Neuronal stem cell (in vitro differentiated cells): ENCODE measurements around the gene UBE2E1.

Experiments
- DNase-seq: peaks from one replicate; pipeline ENCODE4 v3.0.0-alpha.2; 2013; ENCODE audit warnings: low spot score
- H2AFZ ChIP-seq: one replicate; pipeline ENCODE4 v1.6.1; 2013; ENCODE audit warnings: mild to moderate bottlenecking, low read length, inconsistent platforms
- H2AK5ac ChIP-seq: 2 replicates; pipeline ENCODE4 v1.6.1; 2013; ENCODE audit warnings: low read depth, mild to moderate bottlenecking, inconsistent platforms, low read length, moderate library complexity, mixed read lengths
- H2BK120ac ChIP-seq: 2 replicates; pipeline ENCODE4 v1.6.1; 2013; ENCODE audit warnings: low read depth, mild to moderate bottlenecking, inconsistent platforms, low read length, moderate library complexity, mixed read lengths
- H2BK12ac ChIP-seq: one replicate; pipeline ENCODE4 v1.6.1; 2013; ENCODE audit warnings: low read length, inconsistent platforms
- H2BK15ac ChIP-seq: 2 replicates; pipeline ENCODE4 v1.6.1; 2013; ENCODE audit warnings: mild to moderate bottlenecking, low read length, inconsistent platforms, mixed read lengths
- H2BK5ac ChIP-seq: one replicate; pipeline ENCODE4 v1.6.1; 2013; ENCODE audit warnings: inconsistent platforms, mild to moderate bottlenecking, low read length, moderate library complexity
- H3K14ac ChIP-seq: one replicate; pipeline ENCODE4 v1.6.1; 2013; ENCODE audit warnings: low read length, inconsistent platforms
- H3K18ac ChIP-seq: 2 replicates; pipeline ENCODE4 v1.6.1; 2013; ENCODE audit warnings: low read length, inconsistent platforms
- H3K23ac ChIP-seq: 2 replicates; pipeline ENCODE4 v1.6.1; 2013; ENCODE audit warnings: low read depth, mild to moderate bottlenecking, mixed read lengths, low read length, inconsistent platforms; ENCODE audit not compliant: poor library complexity
- H3K27ac ChIP-seq: replicated peaks from 3 replicates; pipeline ENCODE4 v1.5.1; 2013; ENCODE audit warnings: low read length, inconsistent platforms
- H3K27me3 ChIP-seq, 3 experiments: 2 replicates each; pipeline ENCODE4 v1.6.1; 2013; ENCODE audit warnings: low read length in 3 of 3, mild to moderate bottlenecking in 2 of 3, inconsistent platforms in 1 of 3, low read depth in 1 of 3, mixed read lengths in 1 of 3, moderate library complexity in 1 of 3; ENCODE audit not compliant: control insufficient read depth in 3 of 3, insufficient read depth in 3 of 3
- H3K36me3 ChIP-seq, 2 donors: replicated peaks in 1 of 2; 2 replicates each; pipeline ENCODE4 v1.6.1; 2013; ENCODE audit warnings: low read length in 2 of 2; ENCODE audit not compliant: control insufficient read depth in 2 of 2, insufficient read depth in 2 of 2
- H3K4ac ChIP-seq: 2 replicates; pipeline ENCODE4 v1.6.1; 2013; ENCODE audit warnings: inconsistent platforms, mild to moderate bottlenecking, low read length, moderate library complexity
- H3K4me1 ChIP-seq, 2 donors: 1 replicate in 1 of 2; 2 replicates in 1 of 2; pipeline ENCODE4 v1.6.1; 2013; ENCODE audit warnings: low read length in 2 of 2, low read depth in 1 of 2; ENCODE audit not compliant: control insufficient read depth in 2 of 2, insufficient read depth in 1 of 2
- H3K4me2 ChIP-seq: one replicate; pipeline ENCODE4 v1.6.1; 2013; ENCODE audit warnings: mild to moderate bottlenecking, low read length, inconsistent platforms; ENCODE audit not compliant: insufficient read depth, poor library complexity, severe bottlenecking
- H3K4me3 ChIP-seq, 2 donors: 2 replicates each; pipeline ENCODE4 v1.5.1; 2013; ENCODE audit warnings: low read length in 2 of 2, mild to moderate bottlenecking in 2 of 2, inconsistent platforms in 1 of 2, moderate library complexity in 1 of 2
- H3K79me1 ChIP-seq: one replicate; pipeline ENCODE4 v1.6.1; 2013; ENCODE audit warnings: low read depth, mild to moderate bottlenecking, inconsistent platforms, low read length, moderate library complexity
- H3K9ac ChIP-seq: one replicate; pipeline ENCODE4 v1.6.1; 2013; ENCODE audit warnings: mild to moderate bottlenecking, low read depth, low read length, inconsistent platforms; ENCODE audit not compliant: poor library complexity
- H3K9me3 ChIP-seq, 2 donors: replicated peaks in 1 of 2; 2 replicates each; pipeline versions ENCODE3 to v1.6.1; 2013; ENCODE audit warnings: low read length in 2 of 2, mild to moderate bottlenecking in 2 of 2, inconsistent platforms in 1 of 2, low read depth in 1 of 2, mixed read lengths in 1 of 2, moderate library complexity in 1 of 2; ENCODE audit not compliant: control insufficient read depth in 2 of 2, insufficient read depth in 1 of 2
- H4K8ac ChIP-seq: one replicate; pipeline ENCODE4 v1.6.1; 2013; ENCODE audit warnings: low read depth, mild to moderate bottlenecking, inconsistent platforms, low read length, moderate library complexity
- H4K91ac ChIP-seq: one replicate; pipeline ENCODE4 v1.6.1; 2013; ENCODE audit warnings: low read length, low read depth, mild to moderate bottlenecking, inconsistent platforms; ENCODE audit not compliant: poor library complexity
- WGBS, 2 donors: extraction: QIAGEN DNeasy Blood & Tissue Kit; methylation state at CpG; one replicate each; pipeline ENCODE4 v1.1.7; 2013; ENCODE audit warnings: missing lambda C conversion rate in 2 of 2, mixed read lengths in 1 of 2; ENCODE audit not compliant: insufficient read length in 2 of 2, insufficient replicate concordance in 1 of 2; ENCODE audit errors: extremely low coverage in 2 of 2; 5-methylcytosine and 5-hydroxymethylcytosine counted together

UBE2E1 gene

DNA sequence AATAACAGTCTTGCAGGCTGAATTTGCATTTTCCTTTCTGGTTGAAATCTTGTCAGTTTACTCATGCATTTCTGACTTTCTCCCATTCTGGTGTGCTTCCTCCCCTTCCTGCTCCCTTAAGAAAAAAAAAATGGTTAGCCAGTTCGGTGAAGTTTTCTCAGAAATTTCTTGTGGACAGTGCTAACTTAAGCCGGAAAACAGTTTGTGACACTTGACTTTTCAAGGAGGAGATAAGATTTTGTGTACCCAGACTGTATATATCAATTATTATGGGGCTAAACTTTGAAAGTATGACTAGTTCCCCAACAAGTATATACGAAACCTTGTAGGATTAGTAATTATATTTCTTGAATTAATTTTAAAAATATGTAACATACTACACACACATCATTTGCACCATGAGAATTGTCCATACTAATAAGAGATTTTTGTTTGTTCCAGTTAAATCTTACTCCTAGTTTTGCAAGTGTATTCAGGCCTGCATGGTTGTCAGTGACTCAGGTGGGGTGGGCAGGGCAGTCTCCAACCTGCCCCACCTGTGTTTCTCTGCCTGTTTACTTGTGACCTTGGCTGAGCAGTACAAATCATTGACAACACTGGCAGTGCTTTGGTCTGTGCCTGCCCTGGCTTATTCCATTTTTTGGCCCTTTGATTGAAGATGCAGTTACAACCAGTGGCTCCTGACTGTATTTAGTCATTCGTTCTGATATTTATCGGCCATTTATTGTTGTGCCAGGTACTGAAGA, 19.1 kb downstream of the UBE2E1 start:
- Histone ChIP-seq H2BK5ac (no peak overlapping the region), H3K18ac (no peak overlapping the region), H3K9ac (no peak overlapping the region), H3K9me3 (no peaks in the 10 kb centered on the region), H3K36me3 (peaks cover 0 to 9% of the 10 kb centered on the region in 2 donors), H2BK12ac (no peak overlapping the region), H2BK120ac (no peak overlapping the region), H4K8ac (no peak overlapping the region), H2AK5ac (no peak overlapping the region), H3K4me1 (peaks cover 3 to 14% of the 10 kb centered on the region in 2 donors), H3K4me2 (no peak overlapping the region), H2BK15ac (no peak overlapping the region), H3K14ac (no peak overlapping the region), H3K4me3 (no peak overlapping the region), H3K4ac (no peak overlapping the region), H4K91ac (no peak overlapping the region), H2AFZ (no peak overlapping the region), H3K27me3 (no peaks in the 10 kb centered on the region), H3K27ac (no peak overlapping the region), H3K23ac (no peak overlapping the region), H3K79me1 (no peaks in the 10 kb centered on the region)
- DNase-seq, result no peak
- WGBS, 2 donors, result no CpG with 5 or more reads among the region's 5 CpGs

DNA sequence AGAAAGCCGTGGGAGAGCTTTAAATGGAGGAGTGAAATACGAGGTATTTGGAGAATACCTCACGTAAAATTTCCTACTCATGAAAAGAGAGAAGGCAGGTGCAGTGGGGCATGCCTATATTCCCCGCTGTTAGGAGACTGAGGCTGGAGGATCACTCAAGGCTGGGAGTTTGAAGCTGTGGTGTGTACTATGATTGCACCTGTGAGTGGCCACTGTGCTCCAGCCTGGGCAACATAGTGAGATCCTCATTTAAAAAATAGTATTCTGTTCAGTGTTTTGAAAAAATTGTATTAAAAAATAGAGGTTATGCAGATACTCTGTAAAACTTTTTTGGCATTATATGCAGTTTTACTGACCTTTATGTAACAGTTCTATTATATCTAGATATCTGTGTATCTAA, 20.0 kb downstream of the UBE2E1 start:
- no peak overlapping the region for H2AK5ac ChIP-seq
- H4K8ac ChIP-seq, result no peak overlapping the region
- no peak overlapping the region for H3K4me3 ChIP-seq
- no peak overlapping the region for H2BK15ac ChIP-seq
- no peaks in the 10 kb centered on the region for H3K79me1 ChIP-seq
- no peak for DNase-seq
- peaks cover 4 to 10% of the 10 kb centered on the region in 2 donors for H3K4me1 ChIP-seq
- H3K23ac ChIP-seq, result no peak overlapping the region
- no peak overlapping the region for H2BK5ac ChIP-seq
- no peak overlapping the region for H2BK120ac ChIP-seq
- no peaks in the 10 kb centered on the region for H3K9me3 ChIP-seq
- peaks cover 0 to 4% of the 10 kb centered on the region in 2 donors for H3K36me3 ChIP-seq
- H3K18ac ChIP-seq, result no peak overlapping the region
- H2AFZ ChIP-seq, result no peak overlapping the region
- H3K9ac ChIP-seq, result no peak overlapping the region
- no peak overlapping the region for H3K4me2 ChIP-seq
- H2BK12ac ChIP-seq, result no peak overlapping the region
- no peak overlapping the region for H3K4ac ChIP-seq
- 100% methylated on average over 1 of the region's 4 CpGs; no CpG with 5 or more reads in 1 of the 2 donors for WGBS, 2 donors
- no peak overlapping the region for H3K14ac ChIP-seq
- no peak overlapping the region for H4K91ac ChIP-seq
- no peaks in the 10 kb centered on the region for H3K27me3 ChIP-seq
- no peak overlapping the region for H3K27ac ChIP-seq

DNA sequence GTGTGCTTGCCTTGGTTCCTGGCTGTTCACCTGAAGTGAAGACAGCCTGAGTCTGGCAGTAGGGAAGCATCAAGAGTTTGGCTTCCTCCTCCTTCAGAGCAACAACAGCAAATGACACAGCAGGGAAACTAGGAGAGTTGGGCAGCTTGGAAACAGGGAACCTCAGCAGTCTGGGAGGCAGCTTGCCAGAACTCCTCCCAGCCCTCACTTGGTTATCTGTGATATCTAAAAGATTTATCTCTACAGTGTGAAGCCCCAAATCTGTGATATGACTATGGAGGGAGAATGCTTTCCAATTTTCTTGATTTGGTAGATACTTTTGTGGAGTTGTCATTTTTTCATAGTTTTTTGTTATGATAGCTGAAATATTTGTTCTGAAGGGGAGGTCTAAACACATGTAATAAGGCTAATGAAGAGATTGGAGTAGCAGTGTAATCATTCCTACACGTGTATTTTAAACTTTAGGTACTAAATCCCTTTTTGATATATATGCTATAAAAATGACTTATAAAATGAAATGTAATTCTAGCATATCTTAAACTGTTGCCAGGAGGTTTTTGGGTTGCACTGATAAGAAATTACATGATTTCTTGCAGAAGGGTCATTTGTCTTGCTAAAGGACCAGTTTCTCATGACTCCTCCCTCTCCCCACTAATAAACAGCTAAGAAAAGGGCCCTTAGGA, 20.8 kb downstream of the UBE2E1 start:
- H2BK120ac ChIP-seq, result no peak overlapping the region
- no peak overlapping the region for H2BK5ac ChIP-seq
- no peak overlapping the region for H4K91ac ChIP-seq
- DNase-seq, result no peak
- H3K4me3 ChIP-seq, result no peak overlapping the region
- WGBS, 2 donors, result no CpG with 5 or more reads among the region's 1 CpG
- H3K9ac ChIP-seq, result no peak overlapping the region
- H3K79me1 ChIP-seq, result no peaks in the 10 kb centered on the region
- peaks cover 4 to 7% of the 10 kb centered on the region in 2 donors for H3K4me1 ChIP-seq
- no peak overlapping the region for H2BK15ac ChIP-seq
- H3K9me3 ChIP-seq, result no peaks in the 10 kb centered on the region
- no peak overlapping the region for H3K23ac ChIP-seq
- no peaks in the 10 kb centered on the region for H3K27me3 ChIP-seq
- H3K18ac ChIP-seq, result no peak overlapping the region
- no peak overlapping the region for H4K8ac ChIP-seq
- H3K4ac ChIP-seq, result no peak overlapping the region
- H3K27ac ChIP-seq, result no peak overlapping the region
- no peak overlapping the region for H2BK12ac ChIP-seq
- H2AFZ ChIP-seq, result no peak overlapping the region
- H3K4me2 ChIP-seq, result no peak overlapping the region
- H2AK5ac ChIP-seq, result no peak overlapping the region
- no peak overlapping the region for H3K14ac ChIP-seq
- peaks cover 0 to 4% of the 10 kb centered on the region in 2 donors for H3K36me3 ChIP-seq

DNA sequence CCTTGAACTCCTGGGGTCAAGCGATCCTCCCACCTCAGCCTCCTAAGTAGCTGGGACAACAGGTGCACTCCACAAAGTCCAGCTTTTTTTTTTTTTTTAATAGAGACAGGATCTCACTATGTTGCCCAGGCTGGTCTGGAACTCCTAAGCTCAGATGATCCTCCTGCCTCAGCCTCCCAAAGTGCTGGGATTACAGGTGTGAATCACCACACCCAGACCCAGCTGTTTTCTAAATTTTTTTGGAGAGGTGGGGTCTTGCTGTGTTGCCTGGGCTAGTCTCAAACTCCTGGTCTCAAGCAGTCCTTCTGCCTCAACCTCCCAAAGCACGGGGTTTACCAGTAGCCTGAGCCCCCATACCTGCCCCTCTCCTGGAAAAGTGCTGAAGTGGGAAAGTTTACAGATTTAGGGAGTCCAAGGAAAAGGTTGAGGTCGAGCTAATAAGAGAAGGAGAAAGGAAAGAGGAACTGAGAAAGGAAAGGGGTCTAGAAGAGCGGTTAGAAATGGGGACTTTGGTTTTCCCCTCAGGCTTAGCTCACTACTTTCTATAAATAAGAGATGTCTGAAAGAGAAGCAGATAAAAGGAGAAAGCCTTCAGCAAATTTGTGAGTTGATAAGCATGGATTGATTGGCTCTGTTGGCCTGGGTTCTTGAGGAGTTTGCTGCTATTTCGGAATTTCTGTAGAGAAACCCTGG, 23.6 kb downstream of the UBE2E1 start:
- Histone ChIP-seq H3K4me3 (no peak overlapping the region), H3K4me2 (no peak overlapping the region), H3K18ac (no peak overlapping the region), H3K23ac (no peak overlapping the region), H4K91ac (no peak overlapping the region), H3K36me3 (no peaks in the 10 kb centered on the region), H3K27me3 (no peaks in the 10 kb centered on the region), H2BK120ac (no peak overlapping the region), H3K9ac (no peak overlapping the region), H3K4ac (no peak overlapping the region), H3K4me1 (peaks cover 5% of the 10 kb centered on the region in 2 donors), H2AK5ac (no peak overlapping the region), H3K14ac (no peak overlapping the region), H3K27ac (no peak overlapping the region), H2AFZ (no peak overlapping the region), H3K79me1 (peaks cover 2% of the 10 kb centered on the region), H3K9me3 (no peaks in the 10 kb centered on the region), H2BK12ac (no peak overlapping the region), H4K8ac (no peak overlapping the region), H2BK5ac (no peak overlapping the region), H2BK15ac (no peak overlapping the region)
- DNase-seq, result no peak
- WGBS, 2 donors, result no CpG with 5 or more reads among the region's 5 CpGs
